Heart right ventricle (tissue), 16 donors: Measurements from ENCODE around the gene NR2F2. TPM values are rescaled to one million over a fixed set of nuclear protein-coding genes. Genes with fewer than 3 reads are reported as not detected.
"Not testable (repeated sequence)": the region's sequence is repeated elsewhere in the genome, so short reads cannot be mapped to it uniquely, and the experiment has no call there.

Experiments used
- ATAC-seq, 8 donors: fragments of 200-7000 bp; cut with Tn5 transposase; one replicate each; pipeline ENCODE4 v1.9.1; 2020; ENCODE audit warnings: mild to moderate bottlenecking in 8 of 8, moderate library complexity in 8 of 8, moderate number of reproducible peaks in 1 of 8
- DNase-seq, 2 donors: peaks; one replicate each; pipeline ENCODE4 v3.0.0-alpha.2; 2020
- H3K27ac ChIP-seq, 10 donors: fragments of 200-600 bp; sonication (generic) in 2 of 10; one replicate each; pipeline versions ENCODE4 v1.5.0 to v1.8.0; 2020 to 2022; ENCODE audit warnings: mild to moderate bottlenecking in 3 of 10
- H3K27me3 ChIP-seq, 7 donors: fragments of 200-600 bp; one replicate each; pipeline ENCODE4 v1.8.0; 2021 to 2022; ENCODE audit warnings: mild to moderate bottlenecking in 2 of 7
- H3K36me3 ChIP-seq, 9 donors: fragments of 200-600 bp; sonication (generic) in 1 of 9; one replicate each; pipeline versions ENCODE4 v1.5.0 to v1.8.0; 2020 to 2022; ENCODE audit warnings: mild to moderate bottlenecking in 2 of 9
- H3K4me1 ChIP-seq, 9 donors: fragments of 200-600 bp; sonication (generic) in 1 of 9; one replicate each; pipeline versions ENCODE4 v1.5.0 to v1.8.0; 2020 to 2022; ENCODE audit warnings: mild to moderate bottlenecking in 4 of 9
- H3K4me3 ChIP-seq, 10 donors: fragments of 200-600 bp; sonication (generic) in 2 of 10; one replicate each; pipeline versions ENCODE4 v1.5.0 to v1.8.0; 2020 to 2022; ENCODE audit warnings: mild to moderate bottlenecking in 7 of 10, moderate library complexity in 2 of 10
- H3K9me3 ChIP-seq, 11 donors: fragments of 200-600 bp in 10 of 11; sonication (generic) in 2 of 11; one replicate each; pipeline versions ENCODE4 v1.5.0 to v1.8.0; 2013 to 2022; ENCODE audit warnings: mild to moderate bottlenecking in 2 of 11, control low read depth in 1 of 11, moderate library complexity in 1 of 11
- CTCF ChIP-seq, 9 donors: fragments of 200-600 bp; sonication (generic) in 2 of 9; IDR thresholded peaks; one replicate each; pipeline versions ENCODE4 v1.5.0 to v1.8.0; 2021 to 2022; ENCODE audit warnings: antibody characterized with exemption in 9 of 9, mild to moderate bottlenecking in 5 of 9, moderate library complexity in 1 of 9
- WGBS, 2 donors: extraction: QIAGEN DNeasy Blood & Tissue Kit; methylation state at CpG; one replicate each; pipeline ENCODE4 v1.1.7; 2013; ENCODE audit warnings: inconsistent platforms in 1 of 2; 5-methylcytosine and 5-hydroxymethylcytosine counted together
- intact Hi-C, 10 donors: fragments of 100-400 bp; cut with DNase I; formaldehyde crosslinking; loops; one replicate each; pipeline versions ENCODE4 v1.11.1 to v1.14.2; 2022
- polyA plus RNA-seq, 2 donors: library from polyadenylated mRNA; stranded (reverse); fragments of 200-250 nt; gene quantifications; one replicate each; pipeline ENCODE4 v1.2.3, GENCODE V29; 2013
- total RNA-seq, 10 donors: library from RNA; stranded (reverse); fragmentation: NEBNext Ultra II Directional in 3 of 10; extraction: Animal tissue kit (Norgen Biotek cat#: 25700) in 3 of 10; gene quantifications; one replicate each; pipeline versions ENCODE4 v1.2.1 to v1.2.4, GENCODE V29; 2021 to 2023
- donor health status: Arrhythmogenic right ventricular cardiomyopathy.
- donor health status: ischemic (EF 13 %, LVEDD 7.1; RV severe dilation, severe dysfunction).
- donor health status: healthy with polysubstance abuse.
- donor health status: DM: no; HTN: yes; CAD: no.
- donor health status: DM: no; HTN: no; CAD: no.
- donor health status: ischemic (EF 25% LVEDD 6.9; RV normal size, moderate dysfunction).
- donor health status: ischemic (EF 25% LVEDD 5.7; RV mildly dilated, moderate dysfunction).
- donor health status: healthy.
- donor health status: DM: yes; HTN: yes; CAD: no.
- donor health status: Ischemic cardiomyopathy.
- donor health status: ischemic (EF 35%, LVEDD 5.7; RV mildly dilated, moderate dysfunction).
- donor health status: nonischemic (EF 11% LVEDD 7.7; RV severe dilation, severe dysfunction).
- donor health status: DM: yes; HTN: yes; CAD: no.
- donor health status: PGD.
- donor health status: ischemic (EF 29% LVEDD 5.4; RV normal size, mild dysfunction).
- donor health status: nonischemic (EF 23%, LVEDD 6.1; RV moderate dilation, normal function).

NR2F2 gene
- total and polyA plus RNA-seq, 12 donors = 8.2 to 31.7 (median 16.1) TPM

DNA sequence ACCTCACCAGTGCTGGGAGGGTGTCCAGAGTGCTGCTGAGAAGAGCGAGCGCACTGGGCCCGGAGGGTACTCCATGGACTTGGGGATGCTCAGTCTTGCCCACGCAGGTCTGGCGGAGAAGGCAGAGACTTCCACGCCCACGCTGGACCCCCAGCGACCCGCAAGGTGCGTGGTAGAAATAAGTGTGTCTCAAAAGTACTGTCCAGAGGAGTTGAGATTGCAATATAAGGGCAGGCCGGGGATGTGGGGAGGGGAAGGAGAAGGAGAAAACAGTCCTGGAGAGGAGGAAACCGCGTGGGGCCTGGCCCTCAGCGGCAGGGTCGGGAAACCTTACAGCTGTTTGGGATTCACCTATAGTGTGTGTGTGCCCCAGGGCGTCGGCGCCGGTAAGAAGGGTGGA, 38.9 kb downstream of the NR2F2 start:
- no peak for TF ChIP-seq CTCF (IDR thresholded peaks at IDR 0.05)
- DNase-seq (no peak), ATAC-seq (no peak)
- intact Hi-C loops = loop anchor here in 5 of 10 donors (5.0 to 10.0 kb wide), 5 partner anchors 215 to 1385 kb away; no protein-coding TSS in a partner anchor
- 50 to 64% methylated on average over 19 of the region's 19 CpGs for WGBS, 2 donors
- no peaks in the 10 kb centered on the region for H3K9me3 ChIP-seq
- H3K27me3 ChIP-seq = peaks cover 0 to 68% (median 58%) of the 10 kb centered on the region in 7 donors
- H3K4me3 ChIP-seq = no peak overlapping the region
- H3K27ac ChIP-seq = no peak overlapping the region
- H3K36me3 ChIP-seq = no peaks in the 10 kb centered on the region
- H3K4me1 ChIP-seq = peaks cover 0 to 12% (median 5%) of the 10 kb centered on the region in 9 donors

DNA sequence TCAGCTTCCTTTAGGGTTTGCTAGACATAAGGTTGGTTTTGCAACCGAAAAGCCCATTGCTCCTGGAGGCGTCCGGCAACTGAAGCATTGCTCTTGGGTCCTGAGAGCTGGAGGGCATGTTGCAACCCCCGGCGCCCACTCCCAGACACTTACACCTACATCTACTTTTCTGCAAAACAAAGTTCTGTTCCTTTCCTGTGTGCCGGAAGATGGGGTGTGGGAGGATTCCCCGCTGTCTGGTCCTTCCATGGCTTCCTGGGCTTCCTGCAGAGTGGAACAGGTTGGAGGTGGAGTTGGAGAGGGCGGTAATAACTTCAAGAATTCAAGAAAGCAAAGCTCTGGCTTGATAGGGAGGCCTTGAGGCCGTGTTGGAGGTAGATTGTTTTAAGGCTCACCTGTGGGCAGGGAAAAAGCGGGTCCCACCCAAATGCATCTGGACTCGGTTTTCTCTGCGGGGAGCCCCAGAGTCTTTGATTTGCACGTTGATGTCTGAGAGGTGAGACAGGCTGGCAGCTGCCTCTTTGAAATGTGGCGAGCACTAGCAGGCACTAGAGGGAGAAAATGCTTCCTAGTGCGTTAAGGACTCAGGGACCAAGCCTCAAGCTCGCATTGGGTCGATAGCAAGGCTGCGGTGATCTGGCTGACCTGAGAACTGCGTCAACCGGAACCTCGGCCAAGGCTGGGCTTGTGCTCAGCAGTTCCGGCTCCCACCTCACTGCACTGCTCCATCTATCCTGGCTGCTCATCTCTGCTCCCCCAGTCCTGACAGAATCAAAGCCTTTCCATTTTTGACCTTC, 39.5 kb downstream of the NR2F2 start:
- Histone ChIP-seq H3K27ac (no peak overlapping the region), H3K9me3 (no peaks in the 10 kb centered on the region), H3K27me3 (peaks cover 0 to 62% (median 54%) of the 10 kb centered on the region in 7 donors), H3K4me3 (no peak overlapping the region), H3K4me1 (peaks cover 0 to 12% (median 5%) of the 10 kb centered on the region in 9 donors), H3K36me3 (no peaks in the 10 kb centered on the region)
- ATAC-seq (no peak), DNase-seq (no peak)
- intact Hi-C loops = loop anchor here in 5 of 10 donors (5.0 to 10.0 kb wide), 5 partner anchors 215 to 1385 kb away; no protein-coding TSS in a partner anchor
- WGBS, 2 donors = 59 to 63% methylated on average over 22 of the region's 22 CpGs
- TF ChIP-seq CTCF (IDR thresholded peaks at IDR 0.05) = no peak

GRCh38 chr15:96372554-96372953, 42.1 kb downstream of the NR2F2 start:
- WGBS, 2 donors = 89 to 92% methylated on average over 2 of the region's 2 CpGs
- TF ChIP-seq CTCF (IDR thresholded peaks at IDR 0.05) = no peak
- no peak for ATAC-seq
- peaks cover 0 to 10% (median 5%) of the 10 kb centered on the region in 9 donors for H3K4me1 ChIP-seq
- H3K4me3 ChIP-seq = no peak overlapping the region
- peaks cover 0 to 36% (median 29%) of the 10 kb centered on the region in 7 donors for H3K27me3 ChIP-seq
- no peaks in the 10 kb centered on the region for H3K9me3 ChIP-seq
- no peak for DNase-seq
- intact Hi-C loops = no loop called here
- H3K36me3 ChIP-seq = no peaks in the 10 kb centered on the region
- H3K27ac ChIP-seq = no peak overlapping the region

DNA sequence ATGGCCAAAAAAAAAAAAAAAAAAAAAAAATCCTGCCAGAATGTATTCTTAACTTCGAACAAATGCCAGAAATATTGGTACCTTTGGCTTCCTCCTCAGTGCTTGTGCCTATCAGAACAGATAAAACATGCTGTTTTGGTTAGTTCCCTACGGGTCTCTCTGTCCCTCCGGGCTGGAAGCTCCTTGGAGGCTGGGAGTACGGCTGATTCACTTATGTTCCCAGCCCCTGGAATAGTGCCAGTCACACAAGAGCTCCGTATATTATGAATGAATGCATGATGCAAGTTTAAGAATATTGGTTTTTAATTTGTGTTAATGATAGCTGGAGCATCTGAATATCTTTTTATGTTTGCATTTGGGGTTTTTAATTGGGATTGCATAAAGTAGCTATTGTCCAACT, 44.0 kb downstream of the NR2F2 start:
- no peak overlapping the region for H3K4me3 ChIP-seq
- peaks cover 0 to 19% (median 10%) of the 10 kb centered on the region in 7 donors for H3K27me3 ChIP-seq
- TF ChIP-seq CTCF (IDR thresholded peaks at IDR 0.05) = no peak
- no peak overlapping the region for H3K27ac ChIP-seq
- no peaks in the 10 kb centered on the region for H3K36me3 ChIP-seq
- intact Hi-C loops = no loop called here
- peaks cover 0 to 3% (median 0%) of the 10 kb centered on the region in 11 donors for H3K9me3 ChIP-seq
- DNase-seq = no peak
- WGBS, 2 donors = 53 to 56% methylated on average over 5 of the region's 5 CpGs
- no peaks in the 10 kb centered on the region for H3K4me1 ChIP-seq
- ATAC-seq = no peak

DNA sequence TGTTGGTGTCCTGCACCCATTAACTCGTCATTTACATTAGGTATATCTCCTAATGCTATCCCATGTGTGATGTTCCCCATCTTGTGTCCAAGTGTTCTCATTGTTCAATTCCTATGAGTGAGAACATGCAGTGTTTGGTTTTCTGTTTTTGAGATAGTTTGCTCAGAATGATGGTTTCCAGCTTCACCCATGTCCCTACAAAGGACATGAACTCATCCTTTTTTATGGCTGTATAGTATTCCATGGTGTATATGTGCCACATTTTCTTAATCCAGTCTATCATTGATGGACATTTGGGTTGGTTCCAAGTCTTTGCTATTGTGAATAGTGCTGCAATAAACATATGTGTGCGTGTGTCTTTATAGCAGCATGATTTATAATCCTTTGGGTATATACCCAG, 49.1 kb downstream of the NR2F2 start:
- not testable (repeated sequence) for H3K9me3 ChIP-seq

More for the DNA sequence above, 49.1 kb downstream of the NR2F2 start:
- H3K4me1 ChIP-seq, H3K27ac ChIP-seq, intact Hi-C loops, H3K36me3 ChIP-seq, ATAC-seq, DNase-seq, H3K4me3 ChIP-seq, H3K27me3 ChIP-seq: not testable (repeated sequence)
- 85 to 88% methylated on average over 1 of the region's 2 CpGs for WGBS, 2 donors
